Measurements from ENCODE around the gene FBXL17. TPM values are rescaled to one million over a fixed set of nuclear protein-coding genes. Genes with fewer than 3 reads are reported as not detected.

FBXL17 gene
- total RNA-seq, 1 donor from 2014 or later = 26.9 TPM

GRCh38 chr5:107873877-107874276 is 508.0 kb downstream of the FBXL17 start:
- H3K27me3 Mint-ChIP-seq = no peaks in the 10 kb centered on the region
- no peak for DNase-seq
- TF ChIP-seq, protein P1, sequence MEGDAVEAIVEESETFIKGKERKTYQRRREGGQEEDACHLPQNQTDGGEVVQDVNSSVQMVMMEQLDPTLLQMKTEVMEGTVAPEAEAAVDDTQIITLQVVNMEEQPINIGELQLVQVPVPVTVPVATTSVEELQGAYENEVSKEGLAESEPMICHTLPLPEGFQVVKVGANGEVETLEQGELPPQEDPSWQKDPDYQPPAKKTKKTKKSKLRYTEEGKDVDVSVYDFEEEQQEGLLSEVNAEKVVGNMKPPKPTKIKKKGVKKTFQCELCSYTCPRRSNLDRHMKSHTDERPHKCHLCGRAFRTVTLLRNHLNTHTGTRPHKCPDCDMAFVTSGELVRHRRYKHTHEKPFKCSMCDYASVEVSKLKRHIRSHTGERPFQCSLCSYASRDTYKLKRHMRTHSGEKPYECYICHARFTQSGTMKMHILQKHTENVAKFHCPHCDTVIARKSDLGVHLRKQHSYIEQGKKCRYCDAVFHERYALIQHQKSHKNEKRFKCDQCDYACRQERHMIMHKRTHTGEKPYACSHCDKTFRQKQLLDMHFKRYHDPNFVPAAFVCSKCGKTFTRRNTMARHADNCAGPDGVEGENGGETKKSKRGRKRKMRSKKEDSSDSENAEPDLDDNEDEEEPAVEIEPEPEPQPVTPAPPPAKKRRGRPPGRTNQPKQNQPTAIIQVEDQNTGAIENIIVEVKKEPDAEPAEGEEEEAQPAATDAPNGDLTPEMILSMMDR (IDR thresholded peaks at IDR 0.05) = no peak
- H3K4me1 Mint-ChIP-seq = no peaks in the 10 kb centered on the region
- no peak overlapping the region for H3K4me3 Mint-ChIP-seq
- ChIA-PET CTCF (no interaction called here), POLR2A (no interaction called here)
- ATAC-seq (ENCODE audit: low read depth) = no peak
- peaks cover 12% of the 10 kb centered on the region for H3K36me3 Mint-ChIP-seq (ENCODE audit: low read depth)
- intact Hi-C loops (cut with micrococcal nuclease) = no loop called here
- no peak overlapping the region for H3K27ac Mint-ChIP-seq
- no peaks in the 10 kb centered on the region for H3K9me3 Mint-ChIP-seq

- ChIA-PET POLR2A (no interaction called here), CTCF (interaction anchor here (0.6 kb wide), 1 partner anchor 208 kb away, joined by 3 read pairs; no protein-coding TSS in a partner anchor)
- TF ChIP-seq, protein P1 (IDR thresholded peaks at IDR 0.05) = no peak
- Mint-ChIP-seq H3K9me3 (no peaks in the 10 kb centered on the region), H3K4me1 (no peaks in the 10 kb centered on the region), H3K27ac (no peak overlapping the region), H3K36me3 (ENCODE audit: low read depth) (peaks cover 13% of the 10 kb centered on the region), H3K27me3 (no peaks in the 10 kb centered on the region), H3K4me3 (no peak overlapping the region)
- DNase-seq (no peak), ATAC-seq (ENCODE audit: low read depth) (no peak)
- intact Hi-C loops (cut with micrococcal nuclease) = no loop called here
These were observed 510.9 kb downstream of the FBXL17 start for GRCh38 chr5:107871023-107871422.

- intact Hi-C loops (cut with micrococcal nuclease) = no loop called here
- POLR2A ChIA-PET = no interaction called here
- DNase-seq (no peak), ATAC-seq (ENCODE audit: low read depth) (no peak)
- no peak overlapping the region for H3K27ac Mint-ChIP-seq
- peaks cover 17% of the 10 kb centered on the region for H3K36me3 Mint-ChIP-seq (ENCODE audit: low read depth)
- H3K9me3 Mint-ChIP-seq = no peaks in the 10 kb centered on the region
- H3K27me3 Mint-ChIP-seq = no peaks in the 10 kb centered on the region
- no peaks in the 10 kb centered on the region for H3K4me1 Mint-ChIP-seq
- H3K4me3 Mint-ChIP-seq = no peak overlapping the region
- CTCF ChIA-PET = no interaction called here
- TF ChIP-seq, protein P1 (IDR thresholded peaks at IDR 0.05) = no peak
These were observed 512.3 kb downstream of the FBXL17 start for GRCh38 chr5:107869438-107870115.

- H3K4me3 Mint-ChIP-seq = no peak overlapping the region
- DNase-seq (no peak), ATAC-seq (ENCODE audit: low read depth) (no peak)
- TF ChIP-seq, protein P1 (IDR thresholded peaks at IDR 0.05) = no peak
- ChIA-PET POLR2A (no interaction called here), CTCF (no interaction called here)
- no peaks in the 10 kb centered on the region for H3K4me1 Mint-ChIP-seq
- intact Hi-C loops (cut with micrococcal nuclease) = no loop called here
- no peak overlapping the region for H3K27ac Mint-ChIP-seq
- no peaks in the 10 kb centered on the region for H3K9me3 Mint-ChIP-seq
- peaks cover 17% of the 10 kb centered on the region for H3K36me3 Mint-ChIP-seq (ENCODE audit: low read depth)
- H3K27me3 Mint-ChIP-seq = no peaks in the 10 kb centered on the region
These were observed 513.1 kb downstream of the FBXL17 start for GRCh38 chr5:107868650-107869409.

- intact Hi-C loops (cut with micrococcal nuclease) = no loop called here
- Mint-ChIP-seq H3K9me3 (no peaks in the 10 kb centered on the region), H3K36me3 (ENCODE audit: low read depth) (peaks cover 17% of the 10 kb centered on the region), H3K4me3 (no peak overlapping the region), H3K27me3 (no peaks in the 10 kb centered on the region), H3K4me1 (no peaks in the 10 kb centered on the region), H3K27ac (no peak overlapping the region)
- TF ChIP-seq, protein P1 (IDR thresholded peaks at IDR 0.05) = no peak
- no peak for DNase-seq
- ATAC-seq (ENCODE audit: low read depth) = no peak
- ChIA-PET CTCF (no interaction called here), POLR2A (no interaction called here)
These were observed 514.6 kb downstream of the FBXL17 start for GRCh38 chr5:107867266-107867665.

Measured in activated B cell treated with CpG ODN at 0.5 μM for 24 hours (primary cell).